GM06990 (cell line): Measurements from ENCODE around the gene SNX32.

ENCODE experiments used
- DNase-seq: peaks from one replicate; pipeline ENCODE4 v3.0.0-alpha.2; 2011; ENCODE audit not compliant: insufficient read length; ENCODE audit errors: extremely low read depth
- H3K27me3 ChIP-seq: replicated peaks from 2 replicates; pipeline ENCODE4 v1.6.0; 2011; ENCODE audit warnings: low read length; ENCODE audit not compliant: control insufficient read depth, insufficient read depth
- H3K36me3 ChIP-seq: 2 replicates; pipeline ENCODE4 v1.5.1; 2011; ENCODE audit warnings: low read length; ENCODE audit not compliant: control insufficient read depth, insufficient read depth
- H3K4me3 ChIP-seq: replicated peaks from 2 replicates; pipeline ENCODE4 v1.5.1; 2011; ENCODE audit warnings: low read depth, mild to moderate bottlenecking, control low read depth, low read length
- TF ChIP-seq, protein P1 (sequence below): IDR thresholded peaks from 2 replicates; pipeline ENCODE4 v1.5.1; 2011; ENCODE audit warnings: low read length, control low read depth, mild to moderate bottlenecking, inconsistent platforms; ENCODE audit not compliant: insufficient read depth, poor library complexity, severe bottlenecking

SNX32 gene

GRCh38 chr11:65892661-65893317 is 59.0 kb downstream of the SNX32 start:
- no peak for DNase-seq
- Histone ChIP-seq H3K36me3 (no peaks in the 10 kb centered on the region; the same call in none of the 2 replicates), H3K4me3 (peak overlapping the region; percentile 89), H3K27me3 (no peaks in the 10 kb centered on the region)
- TF ChIP-seq, protein P1, sequence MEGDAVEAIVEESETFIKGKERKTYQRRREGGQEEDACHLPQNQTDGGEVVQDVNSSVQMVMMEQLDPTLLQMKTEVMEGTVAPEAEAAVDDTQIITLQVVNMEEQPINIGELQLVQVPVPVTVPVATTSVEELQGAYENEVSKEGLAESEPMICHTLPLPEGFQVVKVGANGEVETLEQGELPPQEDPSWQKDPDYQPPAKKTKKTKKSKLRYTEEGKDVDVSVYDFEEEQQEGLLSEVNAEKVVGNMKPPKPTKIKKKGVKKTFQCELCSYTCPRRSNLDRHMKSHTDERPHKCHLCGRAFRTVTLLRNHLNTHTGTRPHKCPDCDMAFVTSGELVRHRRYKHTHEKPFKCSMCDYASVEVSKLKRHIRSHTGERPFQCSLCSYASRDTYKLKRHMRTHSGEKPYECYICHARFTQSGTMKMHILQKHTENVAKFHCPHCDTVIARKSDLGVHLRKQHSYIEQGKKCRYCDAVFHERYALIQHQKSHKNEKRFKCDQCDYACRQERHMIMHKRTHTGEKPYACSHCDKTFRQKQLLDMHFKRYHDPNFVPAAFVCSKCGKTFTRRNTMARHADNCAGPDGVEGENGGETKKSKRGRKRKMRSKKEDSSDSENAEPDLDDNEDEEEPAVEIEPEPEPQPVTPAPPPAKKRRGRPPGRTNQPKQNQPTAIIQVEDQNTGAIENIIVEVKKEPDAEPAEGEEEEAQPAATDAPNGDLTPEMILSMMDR: no peak

- TF ChIP-seq, protein P1: no peak
- no peaks in the 10 kb centered on the region; the same call in none of the 2 replicates for H3K36me3 ChIP-seq
- DNase-seq: no peak
- H3K4me3 ChIP-seq: peak overlapping the region; percentile 60
- H3K27me3 ChIP-seq: no peaks in the 10 kb centered on the region
Observed at GRCh38 chr11:65894034-65894591, 60.4 kb downstream of the SNX32 start.

DNA sequence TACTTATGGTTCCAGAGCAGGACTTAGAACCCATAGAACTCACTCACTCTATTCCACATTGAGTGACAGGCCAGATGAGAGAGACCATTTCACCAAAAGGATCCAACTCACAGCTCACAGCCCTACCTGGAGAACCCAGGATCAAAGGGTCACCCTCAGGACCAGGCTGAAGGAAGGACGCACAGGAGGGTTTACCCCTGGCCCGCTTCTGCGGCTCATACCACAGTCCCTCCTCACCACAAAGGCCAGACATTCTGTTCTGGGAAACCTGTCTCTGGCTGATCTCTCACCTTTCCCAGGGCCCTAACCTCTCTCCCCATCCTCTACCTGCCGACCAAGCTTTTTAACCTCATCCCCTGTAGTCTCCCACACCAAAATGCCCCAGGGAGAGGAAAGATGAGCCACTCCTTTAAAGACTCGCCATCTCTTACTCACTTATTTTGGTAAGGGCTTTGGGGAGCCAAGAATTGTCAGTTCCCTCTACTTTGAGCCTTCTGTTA is 61.8 kb downstream of the SNX32 start:
- no peak for DNase-seq
- H3K27me3 ChIP-seq: no peaks in the 10 kb centered on the region
- H3K36me3 ChIP-seq: no peaks in the 10 kb centered on the region; the same call in none of the 2 replicates
- TF ChIP-seq, protein P1: no peak
- no peak overlapping the region for H3K4me3 ChIP-seq

GRCh38 chr11:65896034-65896999 is 62.6 kb downstream of the SNX32 start:
- Histone ChIP-seq H3K27me3 (no peaks in the 10 kb centered on the region), H3K4me3 (no peak overlapping the region), H3K36me3 (no peaks in the 10 kb centered on the region; the same call in none of the 2 replicates)
- DNase-seq: no peak
- TF ChIP-seq, protein P1: no peak

- H3K36me3 ChIP-seq: no peaks in the 10 kb centered on the region; the same call in none of the 2 replicates
- no peak for DNase-seq
- TF ChIP-seq, protein P1: no peak
- H3K4me3 ChIP-seq: no peak overlapping the region
- no peaks in the 10 kb centered on the region for H3K27me3 ChIP-seq
Observed at GRCh38 chr11:65897020-65897471, 63.3 kb downstream of the SNX32 start.
